CD4-positive, alpha-beta T cell treated with Interleukin-6 for 4 hours (primary cell): Measurements from ENCODE around the gene TCEANC2.
A peak's percentile ranks its signal among the peaks of the same experiment; 100 is the strongest.

Experiments used
- DNase-seq: peaks from one replicate; pipeline ENCODE4 v3.0.0-alpha.2; 2020; ENCODE audit warnings: mixed read lengths

Gene TCEANC2

DNA sequence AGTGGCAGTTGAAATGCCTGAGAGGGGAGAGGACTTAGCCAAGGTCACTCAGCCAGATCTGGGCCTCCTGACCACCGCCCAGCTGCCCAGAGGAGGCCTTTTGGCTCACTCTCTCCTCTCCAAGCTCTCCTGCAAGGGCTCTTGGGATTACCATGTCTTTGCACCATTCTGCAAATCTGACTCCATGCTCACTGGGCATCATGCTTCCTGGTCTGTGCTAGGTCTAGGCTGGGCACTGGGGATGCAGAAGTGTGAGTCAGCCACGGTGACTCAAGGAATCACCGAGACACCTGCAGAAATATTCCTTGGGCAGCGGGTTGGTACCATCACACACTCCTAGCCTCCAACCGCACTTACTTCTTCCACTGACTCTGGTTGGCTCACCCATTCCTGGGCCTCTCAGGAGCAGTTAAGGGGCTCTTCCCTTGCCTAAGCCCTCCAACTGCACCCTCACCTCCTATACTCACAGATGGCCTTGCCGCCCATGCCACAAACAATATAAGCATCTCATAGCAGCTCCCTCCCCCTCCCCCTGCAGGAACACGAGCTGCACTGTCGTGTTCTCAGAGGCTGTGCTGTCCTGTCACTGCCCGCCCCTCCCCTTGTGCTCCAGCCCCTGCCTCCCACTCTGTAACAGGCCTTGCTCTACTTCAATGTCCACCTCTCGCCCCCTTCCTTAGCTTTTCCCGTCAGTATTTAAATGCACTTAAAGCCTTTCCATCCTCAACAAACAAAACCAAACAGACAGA, 64.6 kb downstream of the TCEANC2 start:
- no peak for DNase-seq

DNA sequence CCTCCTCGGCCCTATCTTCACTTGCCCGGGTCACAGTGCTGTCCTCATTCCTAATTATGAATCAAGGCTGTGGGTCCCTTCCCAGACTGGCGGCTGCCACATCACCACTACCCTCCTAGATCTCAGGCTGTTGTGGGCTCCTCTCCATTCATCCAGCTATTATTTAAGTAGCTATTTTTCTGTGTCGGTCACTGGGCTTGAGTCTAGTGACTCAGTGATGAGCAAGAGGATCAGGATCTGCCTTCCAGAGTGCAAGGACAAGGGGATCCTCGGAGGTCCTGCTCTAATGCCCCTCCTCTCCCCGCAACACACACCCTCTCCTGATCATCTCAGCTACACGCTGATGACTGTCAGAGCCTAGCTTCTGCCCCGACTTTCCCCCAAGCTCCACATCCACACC, 65.3 kb downstream of the TCEANC2 start:
- DNase-seq: no peak

DNA sequence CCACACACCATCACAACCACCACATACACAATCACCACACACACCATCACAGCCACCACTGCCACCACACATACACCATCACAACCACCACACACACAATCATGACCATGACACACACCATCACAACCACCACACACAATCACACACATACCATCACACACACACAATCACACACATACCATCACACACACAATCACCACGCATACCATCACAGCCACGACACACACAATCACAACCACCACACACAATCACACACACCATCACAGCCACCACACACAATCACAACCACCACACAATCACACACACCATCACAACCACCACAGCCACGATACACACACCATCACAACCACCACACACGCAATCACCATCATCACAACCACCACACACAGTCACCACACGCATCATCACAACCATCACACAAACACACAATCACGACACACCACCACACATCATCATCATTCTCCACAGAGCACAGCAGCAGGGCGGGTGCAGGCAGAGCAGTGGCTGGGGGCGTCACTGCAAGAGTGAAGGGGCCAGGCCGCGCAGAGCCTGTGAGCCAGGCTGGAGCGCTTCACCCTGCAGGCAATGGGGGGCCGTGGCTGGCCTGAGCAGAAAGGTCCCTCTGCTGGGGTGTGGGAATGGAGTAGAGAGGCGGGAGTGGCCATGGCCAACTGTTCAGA, 66.8 kb downstream of the TCEANC2 start:
- no peak for DNase-seq

DNA sequence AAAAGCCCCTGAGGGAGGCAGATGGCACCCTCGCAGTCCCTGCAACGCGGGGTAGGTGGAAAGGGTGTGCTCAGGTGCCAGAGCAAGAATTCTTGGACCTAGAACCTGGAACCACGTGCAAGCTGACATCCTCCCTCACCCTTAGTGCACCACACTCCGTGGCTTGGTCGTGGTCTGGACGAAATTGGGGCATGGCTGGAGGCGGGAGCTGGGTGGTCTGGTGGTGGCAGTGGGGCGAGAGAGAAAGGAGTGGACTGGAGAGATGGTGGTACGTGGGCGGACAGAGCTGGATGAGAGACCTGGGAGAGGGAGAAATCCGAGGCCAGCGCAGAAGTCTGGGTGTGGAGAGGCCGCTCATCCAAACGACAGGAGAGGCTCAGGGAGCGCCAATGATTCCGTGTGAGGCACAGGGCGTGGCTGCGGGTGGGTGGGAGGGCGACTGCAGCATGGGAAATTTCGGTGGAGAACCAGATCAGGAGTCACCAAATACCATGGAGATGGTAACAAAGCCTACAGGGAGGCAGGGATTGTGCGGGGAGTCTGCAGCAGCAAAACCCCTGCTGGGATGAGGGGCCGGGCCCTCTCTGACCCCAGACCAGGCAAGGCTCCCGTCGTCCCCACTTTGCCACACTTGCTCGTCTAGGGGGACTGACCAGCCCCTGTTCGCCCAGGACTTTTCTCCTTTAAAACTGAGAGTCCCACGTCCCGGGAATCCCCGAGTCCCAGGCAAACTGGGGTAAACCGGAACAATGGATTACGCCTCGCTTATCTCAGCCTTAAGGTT, 67.5 kb downstream of the TCEANC2 start:
- no peak for DNase-seq

DNA sequence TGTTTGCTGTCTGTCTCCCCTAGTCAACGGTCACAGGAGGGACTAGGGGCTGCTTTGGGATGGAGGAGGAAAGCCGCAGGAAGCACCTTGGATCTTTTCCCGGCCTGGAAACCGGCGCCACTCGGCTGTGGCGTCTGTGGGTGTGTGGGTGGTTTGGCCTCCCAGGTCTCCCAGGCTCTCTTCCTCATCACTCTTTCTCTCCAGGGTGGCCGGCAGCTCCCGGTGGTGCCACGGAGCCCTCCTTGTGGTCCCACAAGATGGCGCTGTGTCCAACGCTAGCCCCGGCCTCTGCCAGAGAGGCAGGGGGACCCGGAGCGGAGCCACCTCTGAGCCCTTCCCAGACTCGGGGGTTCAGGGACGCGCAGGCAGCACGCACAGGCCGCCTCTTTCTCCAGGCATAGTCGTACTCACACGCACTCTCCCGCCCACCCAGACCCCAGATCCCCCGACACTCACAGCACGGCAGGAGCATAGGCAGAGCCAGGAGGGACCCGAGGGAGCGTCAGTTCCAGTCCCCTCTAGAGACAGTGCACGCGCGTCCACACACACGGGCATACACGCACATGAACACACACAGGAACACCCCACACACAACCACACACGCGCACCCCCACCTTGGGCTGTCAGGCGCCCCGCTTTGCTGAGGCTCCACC, 68.2 kb downstream of the TCEANC2 start:
- peak; percentile 76 for DNase-seq

DNA sequence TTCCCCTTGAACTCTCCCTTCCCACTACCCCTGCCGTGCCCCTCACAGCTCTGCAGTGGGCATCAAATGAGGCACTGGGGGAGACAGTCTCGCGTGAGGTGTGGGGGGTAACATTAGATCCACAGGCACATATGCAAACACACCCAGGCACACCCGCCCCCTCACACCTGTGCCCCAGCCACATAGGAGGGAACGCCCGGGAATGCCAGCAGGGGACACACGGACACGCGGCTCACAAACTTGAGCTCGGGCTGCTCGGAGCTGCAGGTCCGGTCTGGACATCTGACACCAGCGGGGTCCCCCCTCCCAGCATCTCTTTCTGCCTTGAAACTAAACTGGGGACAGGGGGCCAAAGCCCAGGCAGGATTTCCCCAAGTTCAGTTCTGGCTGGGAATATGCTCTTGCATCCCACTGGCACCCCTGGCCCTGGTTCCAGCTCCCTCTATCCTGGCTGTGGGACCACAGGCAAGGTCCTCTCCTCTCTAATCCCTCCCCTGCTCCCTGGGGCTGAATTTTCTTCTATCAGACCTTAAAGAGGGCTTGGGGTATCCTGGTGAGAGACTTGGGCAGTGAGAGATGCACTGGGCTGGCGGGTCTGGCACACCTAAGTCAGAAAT, 68.8 kb downstream of the TCEANC2 start:
- no peak for DNase-seq

DNA sequence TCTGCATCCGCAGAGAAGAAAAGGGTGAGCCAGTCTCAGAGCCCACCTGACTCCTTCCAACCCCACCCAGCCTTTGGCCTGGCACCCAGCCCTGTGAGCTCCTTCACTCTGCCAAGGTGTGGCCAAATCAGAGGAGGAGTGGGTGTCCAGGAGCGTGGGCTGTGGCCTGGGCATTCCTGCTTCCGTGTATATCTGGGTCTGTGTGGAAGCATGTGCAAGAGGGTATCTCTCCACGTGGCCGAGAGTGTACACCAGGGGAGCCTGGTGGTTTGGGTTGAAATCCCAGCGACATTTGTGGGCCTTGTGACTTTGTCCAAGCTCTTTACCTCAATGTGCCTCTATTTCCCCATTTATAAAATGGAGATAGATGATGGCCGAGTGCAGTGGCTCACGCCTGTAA, 69.6 kb downstream of the TCEANC2 start:
- DNase-seq: no peak

DNA sequence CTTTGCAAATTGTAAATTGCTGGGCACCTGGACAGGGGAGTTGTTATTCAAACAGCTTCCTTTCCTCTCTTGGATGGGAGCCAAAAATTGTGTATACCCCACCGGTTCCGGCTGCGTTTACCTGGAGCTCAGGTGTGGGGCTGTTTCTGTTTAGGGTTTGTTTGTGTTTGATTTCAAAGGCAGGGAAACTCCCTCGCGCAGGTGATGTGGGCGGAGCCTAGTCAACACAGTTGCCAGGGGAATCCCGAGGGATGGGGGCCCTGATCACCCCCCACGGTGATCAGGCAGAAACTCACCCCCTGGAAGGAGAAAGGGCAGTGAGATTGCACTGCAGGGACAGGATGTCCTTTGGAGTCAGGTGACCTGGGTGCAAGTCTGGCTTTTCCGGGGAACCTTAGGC, 71.1 kb downstream of the TCEANC2 start:
- no peak for DNase-seq

DNA sequence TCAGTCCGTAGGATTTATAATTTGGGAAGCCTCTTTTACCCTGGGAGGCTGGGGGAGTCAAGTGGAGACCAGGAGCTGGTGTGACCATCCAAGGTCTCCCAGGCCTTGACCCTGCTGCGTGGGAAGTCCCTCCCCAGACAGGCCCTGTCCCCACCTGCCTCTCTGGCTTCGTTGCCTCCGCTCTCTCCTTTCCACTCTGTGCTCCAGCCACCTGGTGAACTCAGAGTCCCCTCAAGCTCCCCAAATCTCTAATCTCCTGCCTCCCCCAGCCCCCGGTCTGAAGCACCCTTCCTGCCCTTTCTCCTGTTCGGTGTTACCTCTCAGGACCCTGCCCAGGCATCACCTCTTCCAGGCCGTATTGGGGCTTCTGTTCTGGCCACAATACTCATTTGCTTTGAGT, 71.5 kb downstream of the TCEANC2 start:
- DNase-seq: no peak

DNA sequence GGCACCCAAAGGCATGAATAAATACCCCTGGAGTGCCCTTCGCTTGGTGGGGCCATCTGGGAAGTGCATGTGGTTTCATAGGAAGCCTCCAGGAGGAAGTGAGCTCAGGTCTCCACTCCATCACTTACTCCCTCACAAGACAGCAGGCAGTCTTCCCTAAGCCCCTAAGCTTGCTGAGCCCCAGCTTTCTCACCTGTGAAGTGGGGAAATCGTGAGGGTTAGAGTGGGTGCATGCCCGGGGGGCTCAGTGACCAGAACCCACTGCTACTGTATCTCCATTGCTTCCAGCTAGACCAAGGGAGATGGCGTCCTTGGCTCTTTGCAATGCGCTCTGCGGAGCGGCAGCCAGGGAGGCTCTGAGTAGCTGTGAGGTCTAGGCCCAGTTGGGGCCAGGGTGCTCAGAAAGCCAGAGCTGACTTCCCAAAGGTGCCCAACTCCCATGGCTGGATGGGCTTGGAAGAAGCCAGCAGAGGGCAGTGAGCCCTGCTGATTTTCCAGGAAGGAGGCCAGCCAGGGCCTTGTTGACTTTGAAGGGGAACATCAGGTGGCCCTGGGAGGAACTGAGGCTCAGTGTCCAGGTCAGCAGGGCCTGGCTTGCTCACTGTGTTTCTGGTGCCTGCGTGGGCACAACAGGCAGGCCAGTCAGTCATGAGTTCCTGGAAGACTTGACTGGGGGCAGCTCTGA, 72.1 kb downstream of the TCEANC2 start:
- no peak for DNase-seq

DNA sequence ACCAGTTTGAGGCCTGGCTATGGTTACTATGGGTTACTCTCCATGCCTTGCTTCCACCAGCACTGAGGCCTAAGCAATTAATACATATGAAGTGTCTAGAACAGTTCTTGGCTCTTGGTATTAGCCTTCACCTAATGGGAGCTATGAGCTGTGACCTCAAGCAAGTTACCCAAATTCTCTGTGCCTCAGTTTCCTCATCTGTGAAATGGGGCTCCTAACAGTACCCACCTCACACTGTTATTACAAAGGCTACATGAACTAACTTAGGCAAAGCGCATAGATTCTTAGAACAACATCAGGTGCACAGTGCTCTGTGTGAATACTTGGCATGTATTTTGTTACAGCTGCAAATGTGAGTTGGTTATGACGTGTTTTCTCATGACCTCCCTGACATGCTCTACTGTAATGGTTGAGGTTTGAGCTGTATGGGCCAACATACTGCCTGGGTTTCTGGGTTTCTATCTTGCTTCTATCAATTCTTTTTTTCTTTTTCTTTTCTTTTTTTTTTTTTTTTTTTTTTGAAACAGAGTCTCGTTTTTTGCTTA, 72.9 kb downstream of the TCEANC2 start:
- DNase-seq: no peak

DNA sequence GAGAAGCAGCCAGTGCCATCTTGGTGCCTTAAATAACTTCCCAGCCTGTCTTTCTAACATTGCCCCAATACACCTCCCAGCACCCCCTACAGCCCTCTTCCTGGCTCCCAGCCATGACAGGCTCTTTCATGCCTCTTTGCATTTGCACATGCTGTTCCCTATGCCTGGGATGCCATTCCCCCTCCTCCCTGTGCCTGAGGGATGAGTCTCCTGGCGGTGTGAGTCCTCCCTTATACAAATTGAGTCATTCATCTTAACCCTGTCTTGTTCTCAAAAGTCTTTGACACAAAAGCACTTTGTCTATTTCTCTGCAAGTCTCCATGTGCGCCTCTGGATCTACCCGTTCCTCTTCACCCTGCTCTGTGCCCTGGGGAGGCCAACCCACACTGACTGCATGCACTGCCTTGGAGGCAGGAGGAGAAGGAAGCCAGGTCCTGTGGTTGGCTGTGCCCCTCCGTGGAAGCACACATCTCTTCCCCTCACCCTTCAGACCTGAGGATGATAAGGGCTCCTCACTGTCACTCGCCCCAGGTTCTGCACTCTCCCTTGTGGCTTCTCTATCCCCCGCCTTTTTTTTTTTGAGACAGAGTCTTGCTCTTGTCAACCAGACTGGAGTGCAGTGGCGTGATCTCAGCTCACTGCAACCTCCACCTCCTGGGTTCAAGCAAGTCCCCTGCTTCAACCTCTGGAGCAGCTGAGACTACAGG, 74.3 kb downstream of the TCEANC2 start:
- DNase-seq: no peak

DNA sequence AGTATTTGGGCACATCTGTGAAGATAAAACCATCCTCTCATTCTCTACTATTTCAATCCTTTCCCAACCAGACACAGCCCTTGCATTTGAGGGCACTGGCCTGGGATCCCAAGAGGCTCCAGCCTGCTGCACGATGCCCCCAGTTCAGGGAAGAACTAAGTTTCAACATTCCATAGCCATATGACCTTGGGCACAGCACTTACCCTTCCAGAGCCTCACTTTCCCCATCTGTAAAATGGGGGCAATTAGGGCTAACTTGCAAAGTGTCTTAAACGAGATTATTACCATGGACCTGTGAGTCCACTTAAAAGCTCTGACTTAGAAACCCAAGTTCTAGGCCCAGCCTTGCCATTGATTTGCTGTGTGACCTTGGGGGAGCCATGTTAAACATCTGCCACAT, 76.5 kb downstream of the TCEANC2 start:
- DNase-seq: no peak

DNA sequence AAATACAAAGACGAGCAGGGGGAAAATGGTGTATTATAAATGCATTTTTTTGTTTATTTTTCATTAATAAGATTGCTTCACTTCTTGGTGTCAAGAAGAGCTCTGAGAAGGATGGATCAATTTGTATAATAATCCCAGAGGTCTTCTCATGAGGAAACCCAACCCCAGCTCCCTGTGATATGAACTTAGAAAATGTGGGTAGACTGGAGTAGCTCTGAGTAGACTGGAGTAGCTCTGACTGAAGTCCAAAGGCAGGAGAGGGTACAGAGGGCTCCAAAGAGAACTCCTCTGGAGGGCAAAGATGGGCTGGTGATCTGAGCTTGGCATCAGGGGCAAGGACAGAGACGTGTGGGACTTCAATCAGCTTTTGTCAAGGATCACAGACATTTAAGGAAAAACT, 78.0 kb downstream of the TCEANC2 start:
- no peak for DNase-seq

DNA sequence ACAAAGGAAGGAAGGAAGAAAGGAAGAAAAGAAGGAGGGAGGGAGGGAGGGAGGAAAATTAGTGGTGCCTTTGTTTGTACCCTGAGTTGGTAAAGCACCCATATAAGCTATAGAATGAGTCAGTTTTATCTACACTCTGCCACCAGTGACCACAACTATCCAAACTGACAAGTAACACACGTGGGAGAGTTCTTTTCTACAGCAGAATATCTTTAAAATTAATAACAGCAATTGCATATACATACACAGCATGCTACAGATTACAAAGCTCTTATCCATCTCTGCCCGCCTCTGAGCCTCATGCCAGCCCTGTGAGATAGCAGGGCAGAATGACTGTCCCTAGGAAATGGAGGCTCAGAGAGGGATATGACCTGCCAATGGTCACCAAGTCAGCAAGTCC, 79.1 kb downstream of the TCEANC2 start:
- DNase-seq: no peak

DNA sequence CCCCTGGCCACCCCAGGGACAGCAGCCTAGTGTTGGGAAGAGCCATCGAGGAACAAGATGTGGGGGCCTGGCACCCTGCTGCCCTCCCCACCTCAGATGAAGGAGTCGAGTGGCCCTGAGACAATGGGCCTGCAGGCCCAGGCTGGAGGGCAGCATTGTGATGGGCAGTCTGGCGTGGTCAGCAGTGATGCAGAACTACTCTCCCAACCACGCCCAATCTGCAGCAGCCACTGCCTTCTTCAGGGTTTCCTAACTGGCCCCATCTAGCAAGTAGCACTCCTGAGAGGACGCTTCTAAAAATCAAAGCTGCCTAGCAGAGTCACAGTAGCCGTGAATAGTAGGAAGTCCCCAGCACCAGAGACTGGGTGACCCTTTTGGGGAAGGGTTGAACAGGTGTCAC, 80.9 kb downstream of the TCEANC2 start:
- DNase-seq: no peak

DNA sequence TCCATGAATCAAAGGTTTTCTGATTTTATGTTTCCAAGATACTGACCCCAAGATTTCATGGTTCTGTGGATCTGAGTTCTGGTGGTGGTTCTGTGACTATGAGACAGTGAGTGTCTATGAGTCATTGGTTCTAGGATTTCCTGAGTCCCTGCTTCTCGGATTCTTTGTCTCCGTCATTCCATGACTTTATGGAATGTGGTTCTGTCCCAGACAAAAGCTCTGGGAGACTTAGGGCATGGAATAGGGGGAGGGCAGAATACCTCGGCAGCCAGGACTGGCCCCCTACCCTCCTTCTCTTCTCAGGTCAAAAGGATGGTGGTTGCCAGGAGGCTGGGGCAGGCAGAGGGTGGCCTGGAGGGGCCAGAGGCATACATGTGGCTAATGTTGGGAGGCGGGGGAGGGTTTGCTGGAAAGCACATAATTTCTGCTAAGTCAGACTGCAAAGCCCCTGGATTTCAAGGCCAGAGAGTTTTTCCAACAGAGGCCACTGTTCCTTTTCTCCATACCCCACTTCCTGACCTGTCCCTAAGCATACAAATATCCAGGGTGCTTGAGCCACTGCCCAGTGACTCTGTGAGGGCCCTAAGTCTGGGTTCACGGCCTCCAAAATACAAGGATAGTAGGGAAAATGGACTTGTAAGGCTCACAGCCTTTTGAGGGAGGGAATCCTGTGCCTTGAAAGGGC, 82.2 kb downstream of the TCEANC2 start:
- no peak for DNase-seq

DNA sequence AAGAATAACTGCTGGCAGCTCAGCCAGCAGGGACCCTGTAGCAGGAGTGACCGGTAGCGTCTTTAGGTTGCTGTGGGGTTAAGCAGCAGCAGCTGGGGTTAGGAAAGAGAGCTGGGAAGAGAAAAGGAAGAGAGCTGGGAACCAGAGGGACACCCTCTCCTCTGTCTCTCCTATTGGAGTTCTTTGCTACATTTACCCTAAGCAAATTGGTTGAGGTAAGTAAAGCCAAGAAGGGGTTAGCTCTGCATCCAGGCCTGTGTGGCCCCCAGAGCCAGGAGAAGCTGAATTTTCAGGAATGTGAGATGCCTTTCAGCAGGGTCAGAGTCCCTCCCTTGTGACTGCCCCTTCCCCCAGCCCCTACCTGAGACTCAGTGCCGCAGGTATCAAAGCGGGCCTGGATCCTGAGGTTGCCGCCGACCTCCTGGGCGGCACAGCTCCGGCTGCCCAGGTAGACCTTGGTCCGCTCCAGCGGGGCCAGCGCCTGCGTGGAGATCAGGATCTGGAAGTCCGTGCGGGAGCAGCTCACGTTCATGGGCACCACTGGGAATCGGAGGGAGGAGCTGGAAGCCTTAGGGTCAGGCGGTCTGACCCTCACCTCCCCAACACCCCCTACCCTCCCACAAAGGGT, 83.0 kb downstream of the TCEANC2 start:
- DNase-seq: no peak

DNA sequence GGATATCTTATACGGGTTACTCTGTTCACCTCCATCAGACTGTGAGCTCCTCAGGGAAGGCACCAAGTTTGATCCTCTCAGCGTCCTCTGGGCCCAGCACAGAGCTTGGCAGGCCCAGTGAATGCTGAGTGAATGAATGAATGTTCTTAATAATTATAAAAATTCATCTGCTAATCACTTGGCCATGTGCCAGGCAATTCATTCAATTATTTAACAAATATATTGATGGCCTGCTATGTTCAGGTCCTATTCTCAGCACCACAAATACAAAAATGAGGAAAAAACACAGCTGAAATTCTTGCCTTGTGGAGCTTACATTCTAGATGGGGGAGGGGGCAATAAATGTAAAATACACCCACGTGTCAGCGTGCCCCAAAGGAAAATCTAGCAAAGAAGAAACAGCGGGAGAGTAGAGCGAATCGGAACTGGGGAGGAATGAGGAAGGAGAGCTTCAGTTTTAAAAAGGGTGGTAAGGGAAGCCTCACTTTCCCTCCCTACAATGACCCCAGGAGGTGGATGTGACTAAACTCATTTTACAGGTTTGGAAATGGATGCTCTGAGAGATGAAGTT, 83.6 kb downstream of the TCEANC2 start:
- no peak for DNase-seq

DNA sequence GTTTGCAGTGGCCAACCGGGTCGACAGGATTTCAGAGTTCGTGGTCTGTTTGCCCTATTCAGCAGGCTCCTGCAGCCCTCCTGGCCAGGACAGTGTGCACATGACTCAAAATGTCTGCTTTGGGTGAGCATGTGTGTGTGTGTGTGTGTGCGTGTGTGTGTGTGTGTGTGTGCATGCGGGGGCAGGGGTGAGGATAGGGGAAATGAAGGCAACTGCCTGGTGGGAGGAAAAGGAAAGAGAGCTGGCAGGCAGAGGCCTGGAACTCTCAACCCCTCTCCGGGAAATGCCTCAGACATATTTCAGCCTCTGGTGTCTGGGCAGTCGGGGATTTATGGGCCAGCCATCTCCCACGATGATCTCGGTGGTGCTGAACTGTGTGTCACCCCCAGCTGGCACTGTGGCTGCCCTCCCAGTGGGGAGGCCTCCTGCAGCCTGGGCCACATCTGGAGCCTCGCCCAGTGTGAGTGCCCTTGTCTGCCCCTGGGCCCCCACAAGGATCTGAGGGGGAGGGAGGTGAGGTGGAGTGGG, 84.2 kb downstream of the TCEANC2 start:
- DNase-seq: no peak
